Kidney (tissue), 14 donors: ENCODE measurements around the gene PDGFRB. TPM values are rescaled to one million over a fixed set of nuclear protein-coding genes. Genes with fewer than 3 reads are reported as not detected.

Source experiments
- DNase-seq, 5 donors: peaks; one replicate each; pipeline ENCODE4 v3.0.0-alpha.2; 2013 to 2020
- FAIRE-seq: peaks from 2 replicates; lab custom pipeline; 2012; peaks lifted over from hg19 to GRCh38; lab: Jason Lieb, UNC
- H3K27ac ChIP-seq, 2 donors: one replicate each; pipeline ENCODE4 v1.7.0; 2013; ENCODE audit warnings: low read depth in 2 of 2, low read length in 2 of 2, inconsistent platforms in 1 of 2
- H3K27me3 ChIP-seq: one replicate; pipeline ENCODE4 v1.7.1; 2013; ENCODE audit warnings: low read length, inconsistent platforms; ENCODE audit not compliant: control insufficient read depth, insufficient read depth
- H3K36me3 ChIP-seq, 3 donors: one replicate each; pipeline versions ENCODE4 v1.7.0 to v1.7.1; 2013; ENCODE audit warnings: low read length in 3 of 3, control low read depth in 1 of 3, inconsistent platforms in 1 of 3; ENCODE audit not compliant: insufficient read depth in 3 of 3, control insufficient read depth in 2 of 3
- H3K4me1 ChIP-seq, 3 donors: one replicate each; pipeline versions ENCODE4 v1.7.0 to v1.7.1; 2013; ENCODE audit warnings: low read length in 3 of 3, inconsistent platforms in 1 of 3, low read depth in 1 of 3; ENCODE audit not compliant: control insufficient read depth in 2 of 3, insufficient read depth in 2 of 3
- H3K4me3 ChIP-seq, 3 donors: one replicate each; pipeline versions ENCODE4 v1.7.0 to v1.8.1; 2013; ENCODE audit warnings: low read length in 3 of 3, control low read depth in 1 of 3, inconsistent platforms in 1 of 3
- H3K9ac ChIP-seq, 3 donors: one replicate each; pipeline versions ENCODE4 v1.7.0 to v1.7.1; 2013; ENCODE audit warnings: low read length in 3 of 3, control low read depth in 1 of 3, inconsistent platforms in 1 of 3
- H3K9me3 ChIP-seq, 3 donors: one replicate each; pipeline versions ENCODE4 v1.7.0 to v1.7.1; 2013; ENCODE audit warnings: low read length in 3 of 3, control low read depth in 1 of 3, inconsistent platforms in 1 of 3; ENCODE audit not compliant: control insufficient read depth in 2 of 3, insufficient read depth in 1 of 3
- CTCF ChIP-seq: IDR thresholded peaks from 3 replicates; pipeline ENCODE4 v1.5.1; 2012; ENCODE audit warnings: mild to moderate bottlenecking, moderate library complexity, borderline replicate concordance; ENCODE audit not compliant: insufficient read depth; ENCODE audit errors: extremely low read depth
- intact Hi-C: fragments of 100-400 bp; cut with DNase I; formaldehyde crosslinking; loops from one replicate; pipeline ENCODE4 v1.11.1; 2022
- polyA plus RNA-seq: library from polyadenylated mRNA; stranded (reverse); fragments of 350-450 nt; fragmentation: Illumina TruSeq; extraction: RNeasy Lipid Tissue Mini Kit (QIAGEN cat#74804); gene quantifications from one replicate; pipeline ENCODE4 v1.2.3, GENCODE V29; 2014; ENCODE audit warnings: low read depth, low replicate concordance; ENCODE audit not compliant: insufficient read depth
- total RNA-seq: library from RNA; stranded (reverse); fragmentation: NEBNext Ultra II Directional; extraction: Animal tissue kit (Norgen Biotek cat#: 25700); gene quantifications from one replicate; pipeline ENCODE4 v1.2.1, GENCODE V29; 2021
- donor health status: control.
- donor health status: control.
- donor health status: control.
- donor health status: control.
- donor health status: control.
- donor health status: DM: yes; HTN: yes; CAD: no.
- donor health status: Normal renal cell carcinoma (clear cell type).

PDGFRB gene
- total and polyA plus RNA-seq, 2 donors from 2014 or later: 50.4 to 104 TPM

GRCh38 chr5:150153957-150154617 lies 1.6 kb downstream of the PDGFRB start:
- FAIRE-seq (no peak), DNase-seq (peak in 1 of 5 donors; percentile 75)
- Histone ChIP-seq H3K4me1 (peaks cover 0 to 16% (median 5%) of the 10 kb centered on the region in 3 donors), H3K36me3 (no peaks in the 10 kb centered on the region), H3K9ac (peak overlapping the region in 2 of 3 donors; percentile 52 to 81), H3K9me3 (no peaks in the 10 kb centered on the region), H3K4me3 (peak overlapping the region; percentile 45 to 67 (median 65)), H3K27me3 (no peaks in the 10 kb centered on the region), H3K27ac (peak overlapping the region; percentile 54 to 85)
- no peak for TF ChIP-seq CTCF
- intact Hi-C loops: no loop called here

DNA sequence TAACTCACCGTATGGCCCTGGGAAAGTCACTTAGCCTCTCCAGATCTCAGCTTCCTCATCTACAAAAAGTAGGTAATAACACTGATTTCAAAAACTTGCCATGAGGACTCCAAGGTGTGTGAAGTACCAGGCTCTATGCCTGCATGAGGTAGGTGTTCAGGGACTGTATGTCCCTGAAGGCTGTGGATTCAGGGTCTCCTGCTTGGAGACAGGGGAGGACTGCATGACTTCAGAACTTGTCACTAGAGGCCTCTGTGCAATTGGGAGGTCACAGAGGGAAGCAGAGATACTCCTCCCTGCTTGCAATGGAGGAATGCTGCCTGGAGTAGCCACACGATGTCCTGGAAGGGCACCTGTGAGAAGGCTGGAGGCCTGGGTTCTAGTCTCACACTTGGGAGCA lies 2.2 kb downstream of the PDGFRB start:
- TF ChIP-seq CTCF: no peak
- DNase-seq (no peak), FAIRE-seq (no peak)
- no peaks in the 10 kb centered on the region for H3K36me3 ChIP-seq
- H3K27ac ChIP-seq: peak overlapping the region; percentile 54 to 85
- peak overlapping the region; percentile 38 to 67 (median 65) for H3K4me3 ChIP-seq
- H3K9me3 ChIP-seq: no peaks in the 10 kb centered on the region
- H3K4me1 ChIP-seq: peaks cover 0 to 19% (median 5%) of the 10 kb centered on the region in 3 donors
- H3K9ac ChIP-seq: peak overlapping the region in 2 of 3 donors; percentile 13 to 81
- H3K27me3 ChIP-seq: no peaks in the 10 kb centered on the region
- intact Hi-C loops: no loop called here

DNA sequence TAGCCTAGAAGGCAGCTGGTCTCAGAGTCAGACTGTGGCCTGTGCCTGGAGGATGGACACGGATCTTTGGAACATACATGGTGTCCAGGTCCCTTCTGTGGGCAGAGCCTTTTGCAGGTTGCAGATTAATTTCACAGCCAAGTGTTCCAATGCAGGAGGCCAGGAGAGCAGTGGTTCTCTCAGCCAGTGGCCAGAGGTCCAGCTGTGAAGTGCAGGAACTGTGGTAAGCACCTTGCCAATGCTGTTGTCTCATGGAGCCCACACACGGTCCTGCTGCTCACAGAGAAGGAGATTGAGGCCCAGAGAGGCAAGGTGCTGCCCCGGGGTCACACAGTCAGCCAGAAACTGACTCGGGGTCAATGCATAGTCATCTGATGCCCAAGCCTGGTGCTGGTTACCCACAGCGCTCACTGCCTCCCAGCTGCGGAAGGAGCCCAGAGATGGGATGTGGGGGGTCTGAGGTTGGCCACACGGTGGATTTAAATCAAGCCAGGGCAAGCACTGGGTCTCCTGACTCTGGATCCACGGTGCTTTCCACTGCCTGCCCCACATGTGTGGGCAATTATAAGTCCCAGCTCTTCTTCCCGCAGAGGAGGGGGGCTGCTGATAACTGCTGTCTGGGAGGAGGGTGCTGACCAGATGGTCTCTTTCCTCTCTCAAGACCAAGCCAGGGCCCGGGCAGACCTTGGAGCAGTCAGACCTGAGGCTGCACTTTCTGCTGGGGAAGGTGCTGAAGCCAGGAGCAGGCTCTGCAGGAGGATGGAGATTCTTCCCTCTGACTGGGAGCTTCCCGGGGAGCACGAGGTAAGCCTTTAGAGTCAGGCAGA lies 2.8 kb downstream of the PDGFRB start:
- DNase-seq (no peak), FAIRE-seq (no peak)
- H3K9ac ChIP-seq: peak overlapping the region in 2 of 3 donors; percentile 21 to 32
- H3K36me3 ChIP-seq: no peaks in the 10 kb centered on the region
- peak overlapping the region; percentile 7 to 65 (median 34) for H3K4me3 ChIP-seq
- no peaks in the 10 kb centered on the region for H3K27me3 ChIP-seq
- H3K9me3 ChIP-seq: no peaks in the 10 kb centered on the region
- H3K27ac ChIP-seq: peak overlapping the region in 1 of 2 donors; percentile 59
- intact Hi-C loops: no loop called here
- peaks cover 0 to 22% (median 5%) of the 10 kb centered on the region in 3 donors for H3K4me1 ChIP-seq
- TF ChIP-seq CTCF: no peak
